Osteocyte (in vitro differentiated cells): Measurements from ENCODE around the gene IL1R2. TPM values are rescaled to one million over a fixed set of nuclear protein-coding genes. Genes with fewer than 3 reads are reported as not detected.

Source experiments
- DNase-seq: peaks from one replicate; pipeline ENCODE4 v3.0.0; 2021; ENCODE audit warnings: mixed read lengths; ENCODE audit not compliant: unreplicated experiment; ENCODE audit errors: extremely low spot score
- H3K27ac Mint-ChIP-seq: one replicate; pipeline ENCODE4 v1.8.0; 2021; ENCODE audit warnings: mild to moderate bottlenecking, mixed read lengths; ENCODE audit not compliant: unreplicated experiment
- H3K27me3 Mint-ChIP-seq: one replicate; pipeline ENCODE4 v1.8.0; 2021; ENCODE audit warnings: mixed read lengths; ENCODE audit not compliant: unreplicated experiment
- H3K36me3 Mint-ChIP-seq: one replicate; pipeline ENCODE4 v1.8.0; 2021; ENCODE audit warnings: mixed read lengths; ENCODE audit not compliant: unreplicated experiment
- H3K4me1 Mint-ChIP-seq: one replicate; pipeline ENCODE4 v1.8.0; 2021; ENCODE audit warnings: mixed read lengths; ENCODE audit not compliant: unreplicated experiment
- H3K4me3 Mint-ChIP-seq: one replicate; pipeline ENCODE4 v1.8.0; 2021; ENCODE audit warnings: mild to moderate bottlenecking, moderate library complexity, mixed read lengths; ENCODE audit not compliant: unreplicated experiment
- H3K9me3 Mint-ChIP-seq: one replicate; pipeline ENCODE4 v1.8.0; 2021; ENCODE audit warnings: mixed read lengths; ENCODE audit not compliant: unreplicated experiment
- CTCF ChIP-seq: fragments of 200-600 bp; sonication (generic); IDR thresholded peaks from 2 replicates; pipeline ENCODE4 v1.5.0; 2021; ENCODE audit warnings: antibody characterized with exemption, mild to moderate bottlenecking, moderate library complexity
- total RNA-seq: library from RNA; stranded (reverse); gene quantifications from 2 replicates; pipeline ENCODE4 v1.2.1, GENCODE V29; 2021

Gene IL1R2
- total RNA-seq, 1 donor from 2014 or later = not detected

GRCh38 chr2:101960819-101961337 is 30.9 kb upstream of the IL1R2 start:
- DNase-seq = peak; percentile 63
- H3K27ac Mint-ChIP-seq = no peak overlapping the region
- peaks cover 11% of the 10 kb centered on the region for H3K4me1 Mint-ChIP-seq

DNA sequence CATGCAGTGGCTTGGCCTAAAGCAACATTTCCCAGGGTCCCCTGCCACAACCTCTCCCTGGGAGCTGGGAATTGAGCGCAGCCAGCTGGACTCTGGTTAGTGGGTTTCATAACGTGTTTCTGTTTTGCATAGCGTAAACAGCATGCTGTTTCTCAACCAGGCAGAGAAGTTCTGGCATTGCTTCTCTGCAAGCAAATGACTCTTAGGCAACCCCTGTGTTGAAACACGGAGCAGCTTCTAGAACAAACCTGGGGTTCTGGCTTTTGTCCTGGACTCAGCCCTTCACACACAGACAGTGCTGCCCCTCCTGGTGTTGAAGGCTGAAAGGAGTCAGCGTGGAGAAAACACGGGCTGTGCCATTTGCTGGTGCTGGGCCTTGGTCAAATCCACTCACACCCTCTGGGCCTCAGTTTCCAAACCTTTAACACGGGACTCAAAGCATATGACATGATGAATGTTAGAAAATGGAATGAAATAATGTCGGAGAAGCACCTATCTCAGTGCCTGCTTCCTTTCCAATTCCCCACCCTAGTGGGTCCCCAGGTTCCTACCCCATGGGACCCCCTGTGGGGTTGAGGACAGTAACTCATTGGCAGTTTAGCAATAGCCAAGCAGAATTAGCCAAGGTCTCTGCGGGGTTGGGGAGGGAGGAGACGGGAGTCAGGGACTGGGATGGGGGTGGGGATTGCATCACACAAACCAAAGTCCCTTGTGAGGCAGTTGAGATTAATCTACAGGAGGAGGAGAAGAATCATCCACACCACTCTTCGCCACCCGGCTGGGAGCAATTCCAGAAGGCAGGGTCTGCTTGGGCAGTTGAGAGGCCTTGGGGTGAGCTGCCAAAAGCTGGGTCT is 30.2 kb upstream of the IL1R2 start:
- Mint-ChIP-seq H3K9me3 (no peaks in the 10 kb centered on the region), H3K27ac (peak overlapping the region; percentile 50), H3K27me3 (peaks cover 8% of the 10 kb centered on the region), H3K36me3 (no peaks in the 10 kb centered on the region), H3K4me1 (peaks cover 11% of the 10 kb centered on the region), H3K4me3 (no peak overlapping the region)
- DNase-seq = peak; percentile 73
- no peak for TF ChIP-seq CTCF

More at GRCh38 chr2:101960819-101961337, 30.9 kb upstream of the IL1R2 start:
- Mint-ChIP-seq H3K9me3 (no peaks in the 10 kb centered on the region), H3K36me3 (no peaks in the 10 kb centered on the region), H3K27me3 (peaks cover 8% of the 10 kb centered on the region), H3K4me3 (no peak overlapping the region)
- TF ChIP-seq CTCF = no peak

DNA sequence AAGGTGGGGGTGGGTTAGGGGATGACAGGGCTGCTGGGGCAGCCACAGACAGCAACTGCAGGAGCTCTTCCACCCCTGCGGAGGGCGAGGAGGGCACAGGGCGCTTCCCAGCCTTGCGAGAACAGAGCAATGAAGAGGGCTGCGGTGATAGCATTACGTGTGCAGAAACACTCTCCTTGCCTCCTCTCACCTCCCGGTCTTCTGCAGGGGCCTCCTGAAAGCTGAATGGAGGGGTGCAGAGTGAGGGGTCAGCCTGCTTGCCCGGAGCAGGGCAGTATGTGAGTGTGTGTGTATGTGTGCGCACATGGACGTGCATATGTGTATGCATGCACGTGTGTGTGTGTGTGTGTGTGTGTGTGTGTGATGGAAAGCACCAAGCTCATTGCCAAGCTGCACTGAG is 29.5 kb upstream of the IL1R2 start:
- H3K36me3 Mint-ChIP-seq = no peaks in the 10 kb centered on the region
- TF ChIP-seq CTCF = no peak
- peak; percentile 63 for DNase-seq
- no peak overlapping the region for H3K4me3 Mint-ChIP-seq
- no peaks in the 10 kb centered on the region for H3K9me3 Mint-ChIP-seq
- H3K27me3 Mint-ChIP-seq = peaks cover 8% of the 10 kb centered on the region
- no peak overlapping the region for H3K27ac Mint-ChIP-seq
- H3K4me1 Mint-ChIP-seq = peaks cover 11% of the 10 kb centered on the region

- H3K27me3 Mint-ChIP-seq = peaks cover 6% of the 10 kb centered on the region
- H3K27ac Mint-ChIP-seq = no peak overlapping the region
- no peaks in the 10 kb centered on the region for H3K36me3 Mint-ChIP-seq
- DNase-seq = no peak
- no peak overlapping the region for H3K4me3 Mint-ChIP-seq
- peaks cover 11% of the 10 kb centered on the region for H3K4me1 Mint-ChIP-seq
- TF ChIP-seq CTCF = no peak
- no peaks in the 10 kb centered on the region for H3K9me3 Mint-ChIP-seq
Observed at GRCh38 chr2:101963198-101963597, 28.6 kb upstream of the IL1R2 start.

DNA sequence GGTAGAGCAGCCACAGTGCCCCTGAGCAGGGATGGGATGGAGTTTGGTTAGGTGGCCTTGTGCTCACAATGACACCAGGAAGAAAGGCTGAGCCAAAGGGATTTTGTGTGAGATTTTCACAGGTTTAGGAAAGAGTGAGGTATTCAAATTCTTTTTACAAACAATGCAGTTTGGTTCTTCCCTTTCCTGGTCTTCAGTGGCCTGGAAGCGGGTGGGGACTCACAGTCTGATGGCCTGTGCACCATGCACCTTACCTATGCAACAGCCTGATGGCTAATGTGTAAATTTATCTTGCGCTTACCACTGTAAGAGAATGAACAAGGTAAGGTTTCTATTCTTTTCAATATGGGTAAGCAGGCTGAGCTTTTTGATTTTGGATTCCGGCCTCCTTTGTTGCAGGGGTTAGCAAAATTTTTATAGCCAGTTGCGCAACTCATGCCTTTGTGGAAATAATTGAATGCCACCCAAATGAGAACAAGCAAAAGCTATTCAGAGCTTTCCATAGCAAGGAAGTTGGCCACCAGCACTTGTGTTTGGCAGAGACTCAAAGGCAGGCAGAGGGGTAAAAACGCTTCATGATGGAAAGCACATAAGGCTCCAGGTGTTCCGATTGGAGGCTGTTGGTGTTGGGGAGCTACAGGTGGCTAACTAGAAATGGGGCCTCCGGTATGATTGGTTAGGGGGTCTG is 23.8 kb upstream of the IL1R2 start:
- peaks cover 9% of the 10 kb centered on the region for H3K4me1 Mint-ChIP-seq
- peaks cover 6% of the 10 kb centered on the region for H3K27me3 Mint-ChIP-seq
- H3K4me3 Mint-ChIP-seq = no peak overlapping the region
- TF ChIP-seq CTCF = no peak
- H3K36me3 Mint-ChIP-seq = peaks cover 5% of the 10 kb centered on the region
- H3K9me3 Mint-ChIP-seq = peaks cover 16% of the 10 kb centered on the region
- no peak overlapping the region for H3K27ac Mint-ChIP-seq
- DNase-seq = no peak
